ENCODE results near the gene OR6K2.

DNA sequence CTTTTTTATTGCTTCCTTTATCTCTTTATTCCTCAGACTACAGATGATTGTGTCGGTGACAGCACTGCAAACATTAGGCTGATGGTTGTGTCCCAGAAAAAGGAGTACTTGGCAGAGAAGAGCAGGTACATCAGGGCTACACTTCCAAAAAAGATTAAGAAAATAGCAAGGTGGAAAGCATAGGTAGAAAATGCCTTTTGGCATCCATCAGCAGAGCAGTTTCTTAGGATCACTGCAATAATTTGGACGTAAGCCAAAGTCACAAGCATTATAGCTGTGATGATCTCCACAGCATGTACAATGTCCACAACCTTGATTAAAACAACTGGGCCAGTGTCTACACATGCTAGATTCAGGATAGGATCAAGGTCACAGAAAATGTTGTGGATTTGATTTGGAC is 5.9 kb downstream of the OR6K2 start:
- TF ChIP-seq, protein P1, sequence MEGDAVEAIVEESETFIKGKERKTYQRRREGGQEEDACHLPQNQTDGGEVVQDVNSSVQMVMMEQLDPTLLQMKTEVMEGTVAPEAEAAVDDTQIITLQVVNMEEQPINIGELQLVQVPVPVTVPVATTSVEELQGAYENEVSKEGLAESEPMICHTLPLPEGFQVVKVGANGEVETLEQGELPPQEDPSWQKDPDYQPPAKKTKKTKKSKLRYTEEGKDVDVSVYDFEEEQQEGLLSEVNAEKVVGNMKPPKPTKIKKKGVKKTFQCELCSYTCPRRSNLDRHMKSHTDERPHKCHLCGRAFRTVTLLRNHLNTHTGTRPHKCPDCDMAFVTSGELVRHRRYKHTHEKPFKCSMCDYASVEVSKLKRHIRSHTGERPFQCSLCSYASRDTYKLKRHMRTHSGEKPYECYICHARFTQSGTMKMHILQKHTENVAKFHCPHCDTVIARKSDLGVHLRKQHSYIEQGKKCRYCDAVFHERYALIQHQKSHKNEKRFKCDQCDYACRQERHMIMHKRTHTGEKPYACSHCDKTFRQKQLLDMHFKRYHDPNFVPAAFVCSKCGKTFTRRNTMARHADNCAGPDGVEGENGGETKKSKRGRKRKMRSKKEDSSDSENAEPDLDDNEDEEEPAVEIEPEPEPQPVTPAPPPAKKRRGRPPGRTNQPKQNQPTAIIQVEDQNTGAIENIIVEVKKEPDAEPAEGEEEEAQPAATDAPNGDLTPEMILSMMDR (IDR thresholded peaks at IDR 0.05; ENCODE audit: low read length) = no peak
- TF ChIP-seq EZH2 (IDR thresholded peaks at IDR 0.05; ENCODE audit: borderline replicate concordance, low read length) = no peak

Measured in OCI-LY1 (cell line).